HepG2 (cell line): Measurements from ENCODE around the gene TBX6. TPM values are rescaled to one million over a fixed set of nuclear protein-coding genes. Genes with fewer than 3 reads are reported as not detected.

Experiments used
- CEBPG ChIP-seq: IDR thresholded peaks from 2 replicates; pipeline ENCODE4 v1.6.1; 2016
- FIP1L1 ChIP-seq: fragments of 200-400 bp; formaldehyde crosslinking; IDR thresholded peaks from 2 replicates; pipeline ENCODE4 v1.6.1; 2018; ENCODE audit warnings: low read depth, mild to moderate bottlenecking, low read length, moderate library complexity, borderline replicate concordance; ENCODE audit not compliant: insufficient read depth
- FOXM1 ChIP-seq: sonication (generic); formaldehyde crosslinking; IDR thresholded peaks from 2 replicates; pipeline ENCODE4 v1.5.0; 2020; ENCODE audit warnings: missing genetic modification reagents
- ISL2 ChIP-seq: sonication (generic); formaldehyde crosslinking; IDR thresholded peaks from 2 replicates; pipeline ENCODE4 v1.5.0; 2020; ENCODE audit warnings: missing genetic modification reagents
- KLF12 ChIP-seq: sonication (generic); formaldehyde crosslinking; IDR thresholded peaks from 2 replicates; pipeline ENCODE4 v1.4.0; 2020; ENCODE audit warnings: missing genetic modification reagents, borderline replicate concordance
- NKX3-1 ChIP-seq: sonication (generic); formaldehyde crosslinking; IDR thresholded peaks from 2 replicates; pipeline ENCODE4 v1.5.0; 2020; ENCODE audit warnings: missing genetic modification reagents
- TCF7 ChIP-seq: sonication (generic); IDR thresholded peaks from 2 replicates; pipeline ENCODE4 v1.6.1; 2016; ENCODE audit warnings: antibody characterized with exemption, low read depth
- TCF7L2 ChIP-seq: IDR thresholded peaks from 2 replicates; pipeline ENCODE4 v1.6.1; 2011; ENCODE audit warnings: mild to moderate bottlenecking, low read depth, low read length, moderate library complexity
- TRIM24 ChIP-seq: sonication (generic); formaldehyde crosslinking; IDR thresholded peaks from 2 replicates; pipeline ENCODE4 v1.8.0; 2022; ENCODE audit warnings: mild to moderate bottlenecking, missing genetic modification reagents
- ZNF430 ChIP-seq: sonication (generic); formaldehyde crosslinking; IDR thresholded peaks from 2 replicates; pipeline ENCODE4 v1.9.0; 2021; ENCODE audit warnings: mild to moderate bottlenecking, missing genetic modification reagents
- ZNF737 ChIP-seq: sonication (generic); formaldehyde crosslinking; IDR thresholded peaks from 2 replicates; pipeline ENCODE4 v1.5.0; 2020; ENCODE audit warnings: missing genetic modification reagents, mild to moderate bottlenecking, borderline replicate concordance
- ZSCAN31 ChIP-seq: sonication (generic); formaldehyde crosslinking; IDR thresholded peaks from 2 replicates; pipeline ENCODE4 v1.5.0; 2020; ENCODE audit warnings: low read depth, mild to moderate bottlenecking, missing genetic modification reagents
- polyA plus RNA-seq, 8 experiments: library from polyadenylated mRNA; depleted of rRNA in 3 of 8; stranded (reverse) in 7 of 8; unstranded in 1 of 8; fragments of >200 nt; fragmentation: Illumina TruSeq in 4 of 8; extraction: Trizol in 4 of 8; gene quantifications; 2 replicates each; pipeline versions ENCODE4 v1.2.1 to v1.2.3, GENCODE V29; 2011 to 2016; ENCODE audit warnings: low read depth in 4 of 8, missing spikeins in 1 of 8, mixed read lengths in 1 of 8; ENCODE audit not compliant: insufficient read depth in 1 of 8
- total RNA-seq, 5 experiments: library from RNA; depleted of rRNA; stranded (reverse); fragments of >200 nt; fragmentation: Illumina TruSeq; extraction: Trizol; gene quantifications; 2 replicates each; pipeline ENCODE4 v1.2.3, GENCODE V29; 2016; ENCODE audit warnings: low read depth in 1 of 5
- TF ChIP-seq, protein P1 (sequence below): IDR thresholded peaks from 2 replicates; pipeline ENCODE4 v1.6.1; 2016; ENCODE audit warnings: low read depth, borderline replicate concordance
- TF ChIP-seq, protein P2 (sequence below): sonication (generic); formaldehyde crosslinking; IDR thresholded peaks from 2 replicates; pipeline ENCODE4 v1.8.0; 2022; ENCODE audit warnings: missing genetic modification reagents, low read depth, mild to moderate bottlenecking, borderline replicate concordance
- TF ChIP-seq, protein P3 (sequence below): sonication (generic); formaldehyde crosslinking; IDR thresholded peaks from 2 replicates; pipeline ENCODE4 v1.4.0; 2020; ENCODE audit warnings: mild to moderate bottlenecking, missing genetic modification reagents
- TF ChIP-seq, protein P4 (sequence below): sonication (generic); formaldehyde crosslinking; IDR thresholded peaks from 2 replicates; pipeline ENCODE4 v1.9.0; 2022; ENCODE audit warnings: low read depth, missing genetic modification reagents
- TF ChIP-seq, protein P5 (sequence below): sonication (generic); formaldehyde crosslinking; IDR thresholded peaks from 2 replicates; pipeline ENCODE4 v1.5.1; 2020; ENCODE audit warnings: mild to moderate bottlenecking, missing genetic modification reagents
- TF ChIP-seq, protein P6 (sequence below): sonication (generic); formaldehyde crosslinking; IDR thresholded peaks from 2 replicates; pipeline ENCODE4 v1.4.0; 2020; ENCODE audit warnings: missing genetic modification reagents

TBX6 gene
- total and polyA plus RNA-seq, 2 of the 13 experiments (the other 11 are each of a cell fraction or from before 2014, with no cell fraction given) = 0.24 to 0.42 TPM

DNA sequence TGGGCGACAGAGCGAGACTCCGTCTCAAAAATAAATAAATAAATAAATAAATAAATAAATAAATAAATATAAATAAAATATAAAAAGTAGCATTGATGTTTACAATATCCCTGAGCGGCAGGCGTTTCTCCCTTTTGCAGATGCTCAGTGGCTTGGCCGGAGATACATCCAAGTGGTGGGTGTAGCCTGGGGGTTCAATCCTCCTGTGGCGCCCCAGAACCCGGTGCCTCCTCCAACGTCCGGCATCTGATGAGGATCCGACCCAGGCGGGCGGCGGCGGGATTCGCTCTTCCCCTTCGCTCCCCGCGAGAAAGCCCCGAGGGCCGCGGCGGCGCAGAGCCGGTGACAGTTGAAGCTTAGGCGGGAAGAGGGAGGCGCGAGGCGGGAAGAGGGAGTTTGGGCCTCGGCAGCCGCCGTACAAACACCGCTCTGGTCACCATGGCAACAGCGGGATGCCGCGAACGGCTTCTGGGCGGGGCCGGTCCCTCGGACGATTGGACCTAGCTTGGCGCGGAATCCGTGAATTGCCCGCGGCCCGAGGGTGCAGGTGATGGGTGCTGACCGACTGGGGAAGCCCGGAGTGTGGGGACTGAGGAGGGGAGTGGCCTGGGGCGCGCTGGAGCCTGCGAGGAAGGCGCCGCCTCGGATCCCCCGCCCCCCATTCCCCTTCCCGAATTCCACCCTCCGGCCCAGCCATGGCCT, 38.9 kb downstream of the TBX6 start (continued):
- TF ChIP-seq, protein P1, sequence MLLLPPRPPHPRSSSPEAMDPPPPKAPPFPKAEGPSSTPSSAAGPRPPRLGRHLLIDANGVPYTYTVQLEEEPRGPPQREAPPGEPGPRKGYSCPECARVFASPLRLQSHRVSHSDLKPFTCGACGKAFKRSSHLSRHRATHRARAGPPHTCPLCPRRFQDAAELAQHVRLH = peak; percentile 96
- TF ChIP-seq NKX3-1 (CRISPR knock-in tag) (peak; percentile 94), KLF12 (CRISPR knock-in tag) (peak; percentile 95), ISL2 (CRISPR knock-in tag) (peak; percentile 69), FOXM1 (CRISPR knock-in tag) (no peak; the same call in 1 of the 2 replicates), ZNF737 (CRISPR knock-in tag) (no peak), TRIM24 (CRISPR knock-in tag) (peak; percentile 94), TCF7L2 (no peak), ZNF430 (peak; percentile 98), TCF7 (no peak), FIP1L1 (0 out of 2 replicates have a peak, but pooled peaks have one; percentile 31), CEBPG (CRISPR knock-in tag) (peak; percentile 64; the same call in 1 of the 2 replicates), ZSCAN31 (CRISPR knock-in tag) (peak; percentile 96)
- TF ChIP-seq, protein P2, sequence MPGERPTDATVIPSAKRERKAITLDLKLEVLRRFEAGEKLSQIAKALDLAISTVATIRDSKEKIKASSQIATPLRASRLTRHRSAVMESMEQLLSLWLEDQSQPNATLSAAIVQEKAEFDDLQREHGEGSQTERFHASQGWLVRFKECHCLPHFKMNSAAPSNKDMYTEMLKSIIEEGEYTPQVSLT (CRISPR knock-in tag) = no peak; the same call in 1 of the 2 replicates
- TF ChIP-seq, protein P3, sequence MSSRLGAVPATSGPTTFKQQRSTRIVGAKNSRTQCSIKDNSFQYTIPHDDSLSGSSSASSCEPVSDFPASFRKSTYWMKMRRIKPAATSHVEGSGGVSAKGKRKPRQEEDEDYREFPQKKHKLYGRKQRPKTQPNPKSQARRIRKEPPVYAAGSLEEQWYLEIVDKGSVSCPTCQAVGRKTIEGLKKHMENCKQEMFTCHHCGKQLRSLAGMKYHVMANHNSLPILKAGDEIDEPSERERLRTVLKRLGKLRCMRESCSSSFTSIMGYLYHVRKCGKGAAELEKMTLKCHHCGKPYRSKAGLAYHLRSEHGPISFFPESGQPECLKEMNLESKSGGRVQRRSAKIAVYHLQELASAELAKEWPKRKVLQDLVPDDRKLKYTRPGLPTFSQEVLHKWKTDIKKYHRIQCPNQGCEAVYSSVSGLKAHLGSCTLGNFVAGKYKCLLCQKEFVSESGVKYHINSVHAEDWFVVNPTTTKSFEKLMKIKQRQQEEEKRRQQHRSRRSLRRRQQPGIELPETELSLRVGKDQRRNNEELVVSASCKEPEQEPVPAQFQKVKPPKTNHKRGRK (CRISPR knock-in tag) = no peak
- TF ChIP-seq, protein P4, sequence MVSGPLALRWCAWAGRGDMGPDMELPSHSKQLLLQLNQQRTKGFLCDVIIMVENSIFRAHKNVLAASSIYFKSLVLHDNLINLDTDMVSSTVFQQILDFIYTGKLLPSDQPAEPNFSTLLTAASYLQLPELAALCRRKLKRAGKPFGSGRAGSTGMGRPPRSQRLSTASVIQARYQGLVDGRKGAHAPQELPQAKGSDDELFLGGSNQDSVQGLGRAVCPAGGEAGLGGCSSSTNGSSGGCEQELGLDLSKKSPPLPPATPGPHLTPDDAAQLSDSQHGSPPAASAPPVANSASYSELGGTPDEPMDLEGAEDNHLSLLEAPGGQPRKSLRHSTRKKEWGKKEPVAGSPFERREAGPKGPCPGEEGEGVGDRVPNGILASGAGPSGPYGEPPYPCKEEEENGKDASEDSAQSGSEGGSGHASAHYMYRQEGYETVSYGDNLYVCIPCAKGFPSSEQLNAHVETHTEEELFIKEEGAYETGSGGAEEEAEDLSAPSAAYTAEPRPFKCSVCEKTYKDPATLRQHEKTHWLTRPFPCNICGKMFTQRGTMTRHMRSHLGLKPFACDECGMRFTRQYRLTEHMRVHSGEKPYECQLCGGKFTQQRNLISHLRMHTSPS (CRISPR knock-in tag) = no peak
- TF ChIP-seq, protein P5, sequence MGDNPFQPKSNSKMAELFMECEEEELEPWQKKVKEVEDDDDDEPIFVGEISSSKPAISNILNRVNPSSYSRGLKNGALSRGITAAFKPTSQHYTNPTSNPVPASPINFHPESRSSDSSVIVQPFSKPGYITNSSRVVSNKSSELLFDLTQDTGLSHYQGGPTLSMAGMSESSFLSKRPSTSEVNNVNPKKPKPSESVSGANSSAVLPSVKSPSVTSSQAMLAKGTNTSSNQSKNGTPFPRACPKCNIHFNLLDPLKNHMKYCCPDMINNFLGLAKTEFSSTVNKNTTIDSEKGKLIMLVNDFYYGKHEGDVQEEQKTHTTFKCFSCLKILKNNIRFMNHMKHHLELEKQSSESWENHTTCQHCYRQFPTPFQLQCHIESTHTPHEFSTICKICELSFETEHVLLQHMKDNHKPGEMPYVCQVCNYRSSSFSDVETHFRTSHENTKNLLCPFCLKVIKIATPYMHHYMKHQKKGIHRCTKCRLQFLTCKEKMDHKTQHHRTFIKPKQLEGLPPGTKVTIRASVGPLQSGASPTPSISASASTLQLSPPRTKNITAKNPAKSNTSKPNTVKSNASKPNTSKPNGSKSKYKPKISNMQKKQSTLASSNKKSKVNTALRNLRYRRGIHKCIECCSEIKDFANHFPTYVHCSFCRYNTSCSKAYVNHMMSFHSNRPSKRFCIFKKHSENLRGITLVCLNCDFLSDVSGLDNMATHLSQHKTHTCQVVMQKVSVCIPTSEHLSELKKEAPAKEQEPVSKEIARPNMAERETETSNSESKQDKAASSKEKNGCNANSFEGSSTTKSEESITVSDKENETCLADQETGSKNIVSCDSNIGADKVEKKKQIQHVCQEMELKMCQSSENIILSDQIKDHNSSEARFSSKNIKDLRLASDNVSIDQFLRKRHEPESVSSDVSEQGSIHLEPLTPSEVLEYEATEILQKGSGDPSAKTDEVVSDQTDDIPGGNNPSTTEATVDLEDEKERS (CRISPR knock-in tag) = 0 out of 2 replicates have a peak, but pooled peaks have one; percentile 26
- TF ChIP-seq, protein P6, sequence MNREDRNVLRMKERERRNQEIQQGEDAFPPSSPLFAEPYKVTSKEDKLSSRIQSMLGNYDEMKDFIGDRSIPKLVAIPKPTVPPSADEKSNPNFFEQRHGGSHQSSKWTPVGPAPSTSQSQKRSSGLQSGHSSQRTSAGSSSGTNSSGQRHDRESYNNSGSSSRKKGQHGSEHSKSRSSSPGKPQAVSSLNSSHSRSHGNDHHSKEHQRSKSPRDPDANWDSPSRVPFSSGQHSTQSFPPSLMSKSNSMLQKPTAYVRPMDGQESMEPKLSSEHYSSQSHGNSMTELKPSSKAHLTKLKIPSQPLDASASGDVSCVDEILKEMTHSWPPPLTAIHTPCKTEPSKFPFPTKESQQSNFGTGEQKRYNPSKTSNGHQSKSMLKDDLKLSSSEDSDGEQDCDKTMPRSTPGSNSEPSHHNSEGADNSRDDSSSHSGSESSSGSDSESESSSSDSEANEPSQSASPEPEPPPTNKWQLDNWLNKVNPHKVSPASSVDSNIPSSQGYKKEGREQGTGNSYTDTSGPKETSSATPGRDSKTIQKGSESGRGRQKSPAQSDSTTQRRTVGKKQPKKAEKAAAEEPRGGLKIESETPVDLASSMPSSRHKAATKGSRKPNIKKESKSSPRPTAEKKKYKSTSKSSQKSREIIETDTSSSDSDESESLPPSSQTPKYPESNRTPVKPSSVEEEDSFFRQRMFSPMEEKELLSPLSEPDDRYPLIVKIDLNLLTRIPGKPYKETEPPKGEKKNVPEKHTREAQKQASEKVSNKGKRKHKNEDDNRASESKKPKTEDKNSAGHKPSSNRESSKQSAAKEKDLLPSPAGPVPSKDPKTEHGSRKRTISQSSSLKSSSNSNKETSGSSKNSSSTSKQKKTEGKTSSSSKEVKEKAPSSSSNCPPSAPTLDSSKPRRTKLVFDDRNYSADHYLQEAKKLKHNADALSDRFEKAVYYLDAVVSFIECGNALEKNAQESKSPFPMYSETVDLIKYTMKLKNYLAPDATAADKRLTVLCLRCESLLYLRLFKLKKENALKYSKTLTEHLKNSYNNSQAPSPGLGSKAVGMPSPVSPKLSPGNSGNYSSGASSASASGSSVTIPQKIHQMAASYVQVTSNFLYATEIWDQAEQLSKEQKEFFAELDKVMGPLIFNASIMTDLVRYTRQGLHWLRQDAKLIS (CRISPR knock-in tag) = no peak
